Fibroblast of lung (primary cell): ENCODE data around the gene EPC2. TPM values are rescaled to one million over a fixed set of nuclear protein-coding genes. Genes with fewer than 3 reads are reported as not detected.

ENCODE experiments used
- DNase-seq, 2 donors: peaks; one replicate each; pipeline versions ENCODE4 v3.0.0 to v3.0.0-alpha.2; 2010; ENCODE audit warnings: low read depth in 2 of 2
- H2AFZ ChIP-seq: 2 replicates; pipeline ENCODE4 v1.5.1; 2012; ENCODE audit warnings: low read length, control low read depth, inconsistent platforms
- H3K27ac ChIP-seq: 2 replicates; pipeline ENCODE4 v1.5.1; 2011; ENCODE audit warnings: low read length, control low read depth; ENCODE audit not compliant: insufficient read depth
- H3K27me3 ChIP-seq: 2 replicates; pipeline ENCODE4 v1.5.1; 2011; ENCODE audit warnings: mild to moderate bottlenecking, low read length; ENCODE audit not compliant: control insufficient read depth, insufficient read depth
- H3K36me3 ChIP-seq: 2 replicates; pipeline ENCODE4 v1.5.1; 2011; ENCODE audit warnings: low read length; ENCODE audit not compliant: control insufficient read depth, insufficient read depth
- H3K4me1 ChIP-seq: 2 replicates; pipeline ENCODE4 v1.5.1; 2011; ENCODE audit warnings: low read length; ENCODE audit not compliant: control insufficient read depth, insufficient read depth; ENCODE audit errors: extremely low read depth
- H3K4me2 ChIP-seq: 2 replicates; pipeline ENCODE4 v1.5.1; 2011; ENCODE audit warnings: low read length, control low read depth; ENCODE audit not compliant: insufficient read depth; ENCODE audit errors: extremely low read depth
- H3K4me3 ChIP-seq, 4 experiments: fragments of 200-600 bp in 1 of 4; sonication (generic) in 1 of 4; replicated peaks in 1 of 4; 2 replicates each; pipeline ENCODE4 v1.5.1; 2011 to 2016; ENCODE audit warnings: low read length in 4 of 4, low read depth in 3 of 4, mild to moderate bottlenecking in 3 of 4, control low read depth in 2 of 4, inconsistent platforms in 1 of 4, mixed read lengths in 1 of 4; ENCODE audit not compliant: insufficient read depth in 1 of 4; ENCODE audit errors: control extremely low read depth in 1 of 4
- H3K79me2 ChIP-seq: 2 replicates; pipeline ENCODE4 v1.5.1; 2012; ENCODE audit warnings: mild to moderate bottlenecking, low read length, inconsistent platforms; ENCODE audit not compliant: control insufficient read depth, insufficient read depth
- H3K9ac ChIP-seq: 2 replicates; pipeline ENCODE4 v1.5.1; 2011; ENCODE audit warnings: mild to moderate bottlenecking, low read length, control low read depth; ENCODE audit not compliant: insufficient read depth
- H3K9me3 ChIP-seq: 2 replicates; pipeline ENCODE4 v1.5.1; 2012; ENCODE audit warnings: low read depth, low read length; ENCODE audit not compliant: control insufficient read depth, insufficient read depth
- H4K20me1 ChIP-seq: 2 replicates; pipeline ENCODE4 v1.5.1; 2011; ENCODE audit warnings: low read length; ENCODE audit not compliant: control insufficient read depth, insufficient read depth; ENCODE audit errors: extremely low read depth
- EZH2 ChIP-seq: IDR thresholded peaks from 2 replicates; pipeline ENCODE4 v1.5.1; 2012; ENCODE audit warnings: low read length, control low read depth, mild to moderate bottlenecking; ENCODE audit errors: missing control alignments
- polyA plus RNA-seq, 2 donors: library from polyadenylated mRNA; depleted of rRNA in 1 of 2; stranded (reverse) in 1 of 2; unstranded in 1 of 2; fragments of >200 nt; gene quantifications; 2 replicates each; pipeline ENCODE4 v1.2.1, GENCODE V29; 2011 to 2012; ENCODE audit warnings: missing spikeins in 1 of 2
- total RNA-seq: library from RNA; depleted of rRNA; stranded (reverse); fragments of >200 nt; gene quantifications from 2 replicates; pipeline ENCODE4 v1.2.1, GENCODE V29; 2014
- TF ChIP-seq, protein P1 (sequence below), 2 donors: IDR thresholded peaks in 1 of 2; conservative IDR thresholded peaks in 1 of 2; 1 replicate in 1 of 2; 2 replicates in 1 of 2; pipeline ENCODE4 v1.5.1; 2011 to 2012; ENCODE audit warnings: low read length in 2 of 2, control low read depth in 1 of 2, inconsistent platforms in 1 of 2, low read depth in 1 of 2, mild to moderate bottlenecking in 1 of 2

EPC2 gene
- total and polyA plus RNA-seq, 2 donors (not counting 1 experiment from before 2014, with no cell fraction given), result 19.6 to 22.8 TPM

DNA sequence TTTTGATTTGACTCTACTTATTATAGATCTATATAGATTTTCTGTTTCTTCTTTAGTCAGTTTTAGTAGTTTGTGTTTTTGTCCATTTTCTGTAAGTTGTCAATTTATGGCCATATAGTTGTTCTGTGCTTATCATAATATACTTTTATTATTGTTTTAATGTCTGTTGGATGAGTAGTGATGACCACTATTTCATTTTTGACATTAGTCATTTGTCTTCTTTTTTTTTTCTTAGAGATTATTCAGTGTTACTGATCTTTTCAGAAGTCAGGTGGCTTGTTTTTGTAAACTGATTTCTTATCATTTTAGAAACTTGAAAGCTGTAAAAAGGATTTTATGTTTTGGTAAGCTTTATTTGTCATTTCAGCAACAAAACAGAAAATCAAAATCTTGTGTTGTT is 57.3 kb downstream of the EPC2 start:
- H3K27ac ChIP-seq, result no peak overlapping the region
- no peak overlapping the region for H2AFZ ChIP-seq
- no peak for TF ChIP-seq EZH2
- TF ChIP-seq, protein P1, sequence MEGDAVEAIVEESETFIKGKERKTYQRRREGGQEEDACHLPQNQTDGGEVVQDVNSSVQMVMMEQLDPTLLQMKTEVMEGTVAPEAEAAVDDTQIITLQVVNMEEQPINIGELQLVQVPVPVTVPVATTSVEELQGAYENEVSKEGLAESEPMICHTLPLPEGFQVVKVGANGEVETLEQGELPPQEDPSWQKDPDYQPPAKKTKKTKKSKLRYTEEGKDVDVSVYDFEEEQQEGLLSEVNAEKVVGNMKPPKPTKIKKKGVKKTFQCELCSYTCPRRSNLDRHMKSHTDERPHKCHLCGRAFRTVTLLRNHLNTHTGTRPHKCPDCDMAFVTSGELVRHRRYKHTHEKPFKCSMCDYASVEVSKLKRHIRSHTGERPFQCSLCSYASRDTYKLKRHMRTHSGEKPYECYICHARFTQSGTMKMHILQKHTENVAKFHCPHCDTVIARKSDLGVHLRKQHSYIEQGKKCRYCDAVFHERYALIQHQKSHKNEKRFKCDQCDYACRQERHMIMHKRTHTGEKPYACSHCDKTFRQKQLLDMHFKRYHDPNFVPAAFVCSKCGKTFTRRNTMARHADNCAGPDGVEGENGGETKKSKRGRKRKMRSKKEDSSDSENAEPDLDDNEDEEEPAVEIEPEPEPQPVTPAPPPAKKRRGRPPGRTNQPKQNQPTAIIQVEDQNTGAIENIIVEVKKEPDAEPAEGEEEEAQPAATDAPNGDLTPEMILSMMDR (conservative IDR thresholded peaks at IDR 0.05 in 1 of 2, IDR thresholded peaks at IDR 0.05 in 1 of 2; ENCODE audit: low read depth in 1 of 2, low read length in 2 of 2), result no peak
- H3K4me3 ChIP-seq, result no peak overlapping the region
- H3K9ac ChIP-seq, result no peak overlapping the region
- no peak overlapping the region for H3K4me2 ChIP-seq
- no peaks in the 10 kb centered on the region for H3K9me3 ChIP-seq
- peaks cover 7% of the 10 kb centered on the region for H3K79me2 ChIP-seq
- no peaks in the 10 kb centered on the region for H3K36me3 ChIP-seq
- H4K20me1 ChIP-seq, result no peaks in the 10 kb centered on the region
- H3K4me1 ChIP-seq, result no peaks in the 10 kb centered on the region
- no peak for DNase-seq
- H3K27me3 ChIP-seq, result no peaks in the 10 kb centered on the region

DNA sequence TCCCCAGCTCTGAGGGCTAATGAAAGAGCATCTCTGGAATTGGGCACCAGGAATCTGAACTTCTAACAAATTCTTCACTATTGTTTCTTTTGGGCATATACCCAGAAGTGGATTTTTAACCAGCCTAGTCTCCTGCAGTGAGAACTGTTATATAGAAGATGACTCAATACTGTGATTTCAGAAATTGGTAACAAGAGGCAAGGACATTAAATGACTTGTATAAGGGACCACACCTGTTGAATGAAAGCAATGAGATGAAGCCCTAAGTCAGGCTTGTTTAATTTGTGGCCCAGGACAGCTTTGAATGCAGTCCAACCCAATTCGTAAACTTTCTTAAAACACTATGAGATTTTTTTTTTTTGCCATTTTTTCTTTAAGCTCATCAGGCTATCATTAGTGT is 57.9 kb downstream of the EPC2 start:
- H3K9me3 ChIP-seq, result no peaks in the 10 kb centered on the region
- H3K27ac ChIP-seq, result no peak overlapping the region
- no peaks in the 10 kb centered on the region for H4K20me1 ChIP-seq
- no peak overlapping the region for H3K4me3 ChIP-seq
- no peaks in the 10 kb centered on the region for H3K27me3 ChIP-seq
- H3K4me2 ChIP-seq, result no peak overlapping the region
- H3K36me3 ChIP-seq, result no peaks in the 10 kb centered on the region
- no peaks in the 10 kb centered on the region for H3K4me1 ChIP-seq
- peaks cover 7% of the 10 kb centered on the region for H3K79me2 ChIP-seq
- H3K9ac ChIP-seq, result no peak overlapping the region
- TF ChIP-seq, protein P1 (conservative IDR thresholded peaks at IDR 0.05 in 1 of 2, IDR thresholded peaks at IDR 0.05 in 1 of 2; ENCODE audit: low read depth in 1 of 2, low read length in 2 of 2), result no peak
- no peak for TF ChIP-seq EZH2
- DNase-seq, result no peak
- no peak overlapping the region for H2AFZ ChIP-seq

DNA sequence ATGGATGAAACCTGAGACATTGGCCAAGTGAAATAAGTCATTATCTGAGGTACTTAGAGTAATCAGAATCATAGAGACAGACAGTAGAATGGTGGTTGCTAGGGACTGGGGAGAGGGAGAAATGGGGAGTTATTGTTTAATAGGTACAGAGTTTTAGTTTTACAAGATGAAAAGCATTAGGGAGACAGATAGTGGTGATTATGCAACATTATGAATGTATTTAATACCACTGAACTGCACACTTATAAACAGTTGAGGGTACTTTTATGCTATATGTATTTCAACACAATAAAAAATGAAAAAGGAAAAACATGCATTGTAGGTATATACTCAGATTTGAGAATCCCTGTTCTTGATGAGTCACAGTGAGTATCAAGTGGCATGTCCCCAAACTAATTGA is 59.7 kb downstream of the EPC2 start:
- no peak overlapping the region for H3K4me3 ChIP-seq
- H3K9ac ChIP-seq, result no peak overlapping the region
- H3K27ac ChIP-seq, result no peak overlapping the region
- H3K9me3 ChIP-seq, result no peaks in the 10 kb centered on the region
- H3K79me2 ChIP-seq, result peaks cover 7% of the 10 kb centered on the region
- no peaks in the 10 kb centered on the region for H3K27me3 ChIP-seq
- H4K20me1 ChIP-seq, result no peaks in the 10 kb centered on the region
- no peaks in the 10 kb centered on the region for H3K36me3 ChIP-seq
- no peak for TF ChIP-seq EZH2
- TF ChIP-seq, protein P1 (conservative IDR thresholded peaks at IDR 0.05 in 1 of 2, IDR thresholded peaks at IDR 0.05 in 1 of 2; ENCODE audit: low read depth in 1 of 2, low read length in 2 of 2), result no peak
- H3K4me2 ChIP-seq, result no peak overlapping the region
- no peak overlapping the region for H2AFZ ChIP-seq
- no peaks in the 10 kb centered on the region for H3K4me1 ChIP-seq
- no peak for DNase-seq
